Subcutaneous adipose tissue (tissue), 4 donors: ENCODE data around the gene NAV2. TPM values are rescaled to one million over a fixed set of nuclear protein-coding genes. Genes with fewer than 3 reads are reported as not detected.

Source experiments
- CTCF ChIP-seq: fragments of 450-650 bp; IDR thresholded peaks from one replicate; pipeline ENCODE4 v1.5.1; 2016; ENCODE audit warnings: low read depth, mild to moderate bottlenecking, control low read depth, antibody characterized with exemption, moderate library complexity
- total RNA-seq, 4 donors: library from RNA; depleted of rRNA; stranded (reverse); fragments of >200 nt; gene quantifications; one replicate each; pipeline ENCODE4 v1.1.0, GENCODE V29; 2016

NAV2 gene
- total RNA-seq, 4 donors from 2014 or later, result 13.6 to 31.5 (median 27.8) TPM

DNA sequence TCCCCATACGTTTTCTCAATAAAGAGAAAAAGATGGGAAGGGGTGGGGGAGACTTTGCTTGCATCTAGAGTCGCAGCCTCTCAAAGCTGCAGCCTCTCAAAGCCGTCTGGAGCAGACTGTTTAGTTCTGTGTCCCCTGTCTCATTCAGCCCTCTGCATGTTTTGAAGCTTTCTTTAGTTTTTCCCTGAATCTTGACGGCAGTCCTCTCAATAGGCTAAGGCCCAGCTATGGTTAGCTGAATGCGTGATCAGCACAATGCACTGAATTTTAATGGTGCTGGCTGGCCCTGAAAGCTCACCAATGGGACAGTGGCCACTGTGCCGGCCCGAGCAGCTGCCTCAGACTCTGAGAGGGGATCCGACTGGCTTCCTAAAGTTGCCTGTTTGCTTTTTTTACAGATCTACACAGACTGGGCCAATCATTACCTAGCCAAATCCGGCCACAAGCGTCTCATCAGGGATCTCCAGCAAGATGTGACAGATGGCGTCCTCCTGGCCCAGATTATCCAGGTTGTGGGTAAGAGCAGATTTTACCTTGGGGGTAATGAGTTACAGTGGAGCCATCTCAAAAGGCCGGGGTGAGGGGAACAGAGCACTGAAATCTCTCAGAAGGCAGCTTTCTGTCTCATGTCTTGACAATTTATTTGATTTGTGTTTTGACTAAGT is 119.6 kb downstream of the NAV2 start:
- TF ChIP-seq CTCF, result no peak

DNA sequence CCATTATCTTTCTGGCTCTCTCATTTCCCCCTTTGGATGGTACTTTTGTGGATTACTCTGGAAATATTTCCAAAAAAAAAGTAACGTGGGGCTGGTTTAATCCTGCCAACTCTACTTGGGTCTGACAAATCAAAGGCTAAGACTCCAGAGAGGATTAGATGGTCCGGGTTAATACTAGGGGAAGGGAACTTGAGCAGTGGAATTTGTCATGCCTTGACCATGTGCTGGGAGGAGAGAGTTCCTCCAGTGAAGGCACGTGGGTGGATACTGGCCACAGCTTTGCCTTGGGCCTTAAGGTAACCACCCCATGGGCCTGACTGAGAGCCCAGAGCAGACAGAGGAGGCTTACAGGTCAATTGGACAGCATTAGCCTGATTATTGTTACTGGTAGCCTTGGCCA is 120.3 kb downstream of the NAV2 start:
- no peak for TF ChIP-seq CTCF

DNA sequence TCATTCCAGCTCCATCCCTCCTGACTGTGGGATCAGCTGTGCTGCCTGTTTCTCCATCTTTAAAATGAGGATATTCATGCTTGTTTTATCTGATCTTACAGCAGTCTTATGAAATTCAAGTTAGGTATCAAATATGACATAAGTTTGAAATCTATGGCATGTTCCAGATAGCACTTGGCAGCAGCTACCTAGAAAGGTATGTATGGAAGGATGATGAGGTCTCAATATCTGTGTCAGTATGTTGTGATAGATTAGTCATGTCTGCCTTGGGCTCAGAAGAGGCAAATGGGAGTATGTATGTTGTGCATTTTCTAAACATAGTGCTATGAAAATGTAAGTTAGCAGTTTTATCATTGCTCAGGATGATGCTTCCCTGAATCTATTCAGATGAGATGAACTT is 122.1 kb downstream of the NAV2 start:
- no peak for TF ChIP-seq CTCF

DNA sequence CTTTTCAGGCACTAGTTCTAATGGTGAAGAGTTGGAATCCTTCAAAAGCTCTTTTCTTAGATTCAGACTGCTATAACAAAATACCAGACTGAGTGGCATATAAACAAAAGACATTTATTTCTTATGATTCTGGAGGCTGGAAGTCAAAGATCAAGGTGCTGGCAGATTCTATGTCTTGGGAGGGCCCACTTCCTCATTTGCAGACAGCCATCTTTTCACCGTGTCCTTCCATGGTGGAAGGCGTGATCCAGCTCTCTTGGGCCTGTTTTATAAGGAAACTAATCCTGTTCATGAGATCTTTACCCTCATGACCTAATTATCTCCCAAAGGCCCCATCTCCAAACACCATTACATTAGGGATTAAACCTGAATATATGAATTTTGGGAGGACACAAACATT is 124.0 kb downstream of the NAV2 start:
- TF ChIP-seq CTCF, result no peak

GRCh38 chr11:19838994-19839768 is 126.5 kb downstream of the NAV2 start:
- TF ChIP-seq CTCF, result no peak

GRCh38 chr11:19840961-19841360 is 128.3 kb downstream of the NAV2 start:
- TF ChIP-seq CTCF, result no peak

GRCh38 chr11:19842505-19842904 is 129.9 kb downstream of the NAV2 start:
- TF ChIP-seq CTCF, result no peak
